ENCODE data around the gene FAM47E. TPM values are rescaled to one million over a fixed set of nuclear protein-coding genes. Genes with fewer than 3 reads are reported as not detected.

Gene FAM47E, protein sequence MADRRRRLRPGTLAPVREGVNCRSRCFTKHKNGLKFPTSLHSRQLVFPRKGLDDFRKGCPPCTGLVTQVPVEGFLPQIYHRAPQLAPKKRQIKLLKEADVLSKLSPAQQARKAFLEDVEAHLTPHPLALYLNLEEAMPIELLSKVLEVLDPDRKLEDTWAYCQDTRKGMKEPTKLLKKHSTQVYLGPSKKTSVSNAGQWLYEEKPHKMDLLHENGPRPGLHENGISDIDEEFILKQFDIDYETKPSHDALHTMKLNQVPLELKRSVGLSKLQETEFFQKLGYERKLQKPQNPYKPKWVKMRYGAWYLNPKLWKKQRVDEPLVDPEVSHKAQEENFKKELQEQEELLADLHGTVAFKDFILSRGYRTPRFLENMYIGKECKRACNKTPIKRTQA
- 3.0 TPM for total RNA-seq
- long read RNA-seq, partial matches to known transcripts = 0 of 3 reads
- long read RNA-seq, other reads (novel, unspliced or antisense) = 2 of 3 reads

- peak within 1 kb of the TSS; percentile 78 for H3K4me3 ChIP-seq
- intact Hi-C loops (cut with micrococcal nuclease) = no loop called here
- peak; percentile 58 for TF ChIP-seq CTCF (IDR thresholded peaks at IDR 0.05; ENCODE audit: borderline replicate concordance)
Observed at GRCh38 chr4:76251441-76252270, at the start of gene FAM47E. FAM47E (plus strand) TSS chr4:76251721; CDS start chr4:76251747, 26 bp downstream.

GRCh38 chr4:76203541-76203940 lies 48.0 kb upstream of the FAM47E start:
- no peaks in the 10 kb centered on the region for H3K36me3 ChIP-seq
- peaks cover 90% of the 10 kb centered on the region for H3K4me1 ChIP-seq
- TF ChIP-seq CTCF (IDR thresholded peaks at IDR 0.05; ENCODE audit: borderline replicate concordance) = no peak
- intact Hi-C loops (cut with micrococcal nuclease) = no loop called here
- peak overlapping the region; percentile 27 for H3K27ac ChIP-seq (replicated peaks)
- no peaks in the 10 kb centered on the region for H3K9me3 ChIP-seq (replicated peaks)
- no peak overlapping the region for H3K4me3 ChIP-seq
- no peaks in the 10 kb centered on the region for H3K27me3 ChIP-seq (ENCODE audit: low read depth)
- no peak for DNase-seq

More at GRCh38 chr4:76251441-76252270, at the start of gene FAM47E:
- H3K36me3 ChIP-seq = no peaks in the 10 kb centered on the region
- peak within 1 kb of the TSS; percentile 72 for H3K27ac ChIP-seq (replicated peaks)
- H3K27me3 ChIP-seq (ENCODE audit: low read depth) = peaks cover 26% of the 10 kb centered on the region
- H3K9me3 ChIP-seq (replicated peaks) = no peaks in the 10 kb centered on the region
- DNase-seq = peak; percentile 76
- peaks cover 17% of the 10 kb centered on the region for H3K4me1 ChIP-seq

GRCh38 chr4:76204936-76205335 lies 46.6 kb upstream of the FAM47E start:
- Histone ChIP-seq H3K4me1 (peaks cover 90% of the 10 kb centered on the region), H3K36me3 (no peaks in the 10 kb centered on the region), H3K4me3 (no peak overlapping the region), H3K27ac (replicated peaks) (peak overlapping the region; percentile 99), H3K27me3 (ENCODE audit: low read depth) (no peaks in the 10 kb centered on the region), H3K9me3 (replicated peaks) (no peaks in the 10 kb centered on the region)
- no peak for DNase-seq
- no peak for TF ChIP-seq CTCF (IDR thresholded peaks at IDR 0.05; ENCODE audit: borderline replicate concordance)
- intact Hi-C loops (cut with micrococcal nuclease) = no loop called here

DNA sequence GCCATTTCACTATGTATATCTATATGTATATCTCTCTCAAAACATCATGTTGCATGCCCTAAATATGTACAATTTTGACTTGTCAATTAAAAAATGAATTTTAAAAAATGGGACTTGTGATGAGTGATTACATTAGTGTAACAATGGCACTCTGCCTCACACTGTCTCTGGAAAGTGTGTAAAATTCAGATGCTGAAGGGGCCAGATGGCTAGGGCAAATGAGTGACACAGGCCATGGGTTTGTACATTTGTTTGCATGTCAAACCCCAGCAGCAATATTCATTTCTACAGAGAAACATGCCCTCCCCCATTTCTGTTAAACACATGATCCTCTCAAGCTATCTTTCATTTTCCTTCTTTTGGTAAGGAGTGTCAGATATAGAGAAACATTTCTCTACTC lies 46.0 kb upstream of the FAM47E start:
- Histone ChIP-seq H3K4me3 (no peak overlapping the region), H3K27ac (replicated peaks) (peak overlapping the region; percentile 99), H3K27me3 (ENCODE audit: low read depth) (no peaks in the 10 kb centered on the region), H3K9me3 (replicated peaks) (no peaks in the 10 kb centered on the region), H3K4me1 (peaks cover 90% of the 10 kb centered on the region), H3K36me3 (no peaks in the 10 kb centered on the region)
- DNase-seq = no peak
- TF ChIP-seq CTCF (IDR thresholded peaks at IDR 0.05; ENCODE audit: borderline replicate concordance) = no peak
- intact Hi-C loops (cut with micrococcal nuclease) = no loop called here

- intact Hi-C loops (cut with micrococcal nuclease) = no loop called here
- no peak for DNase-seq
- Histone ChIP-seq H3K9me3 (replicated peaks) (no peaks in the 10 kb centered on the region), H3K27ac (replicated peaks) (peak overlapping the region; percentile 99), H3K36me3 (no peaks in the 10 kb centered on the region), H3K4me3 (peak overlapping the region; percentile 25), H3K4me1 (peaks cover 90% of the 10 kb centered on the region), H3K27me3 (ENCODE audit: low read depth) (no peaks in the 10 kb centered on the region)
- TF ChIP-seq CTCF (IDR thresholded peaks at IDR 0.05; ENCODE audit: borderline replicate concordance) = no peak
Observed at GRCh38 chr4:76206222-76206942, 45.1 kb upstream of the FAM47E start.

Measured in left ventricle myocardium inferior (tissue), 1 donor.